ENCODE data around the gene ABHD10.

ABHD10 gene

DNA sequence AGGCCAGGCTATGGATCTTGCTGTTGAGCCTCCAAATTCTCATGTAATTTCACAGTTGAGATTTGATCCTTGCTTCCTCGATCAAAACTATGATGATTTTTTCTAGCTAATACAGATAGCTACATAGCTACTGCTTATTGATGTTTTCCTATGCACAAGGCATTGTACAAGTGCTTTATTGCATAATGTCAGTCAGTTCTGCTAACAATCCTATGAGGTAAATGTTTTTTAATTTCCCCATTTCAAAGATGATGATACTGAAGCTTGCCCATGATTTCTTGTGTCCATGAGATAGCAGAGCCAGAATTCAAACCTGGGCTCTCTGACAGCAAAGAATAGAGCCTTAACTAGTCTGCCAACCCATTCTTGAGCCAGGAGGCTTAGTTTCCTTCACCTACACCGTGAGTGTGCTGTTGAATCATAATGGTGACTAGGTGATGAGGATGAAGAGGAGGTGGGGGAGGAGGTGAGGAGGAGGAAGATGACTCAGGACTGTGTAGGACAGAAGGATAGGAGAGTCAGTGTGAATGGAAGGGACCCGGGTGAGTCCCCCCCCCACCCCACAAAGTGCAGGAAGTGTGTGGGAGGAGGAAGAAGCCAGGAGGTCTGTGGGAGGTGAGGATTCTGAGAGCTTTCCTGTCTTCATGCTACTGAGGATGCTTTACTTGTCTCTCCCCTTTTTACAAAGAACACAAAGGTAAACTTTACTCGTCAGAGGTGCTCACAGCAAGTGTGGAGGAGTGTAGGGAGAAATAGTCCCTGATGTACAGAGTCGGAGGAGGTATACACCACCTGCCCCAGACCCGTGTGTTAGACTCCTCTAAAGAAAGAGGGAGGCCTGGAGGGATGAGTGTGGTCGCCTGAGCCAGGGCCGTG lies 23.5 kb downstream of the ABHD10 start:
- no peak for TF ChIP-seq CTCF (IDR thresholded peaks at IDR 0.05; ENCODE audit: control extremely low read depth, extremely low read depth, low read depth, missing control alignments)
- DNase-seq (ENCODE audit: extremely low spot score), result no peak
- CTCF ChIA-PET, result interaction anchor here (0.9 to 20.7 kb wide), 5 partner anchors 9 to 41 kb away, joined by 3 to 383 read pairs (median 21); no protein-coding TSS in a partner anchor
- POLR2A ChIA-PET, result no interaction called here

GRCh38 chr3:112003321-112004080 lies 24.7 kb downstream of the ABHD10 start:
- no peak for TF ChIP-seq CTCF (IDR thresholded peaks at IDR 0.05; ENCODE audit: control extremely low read depth, extremely low read depth, low read depth, missing control alignments)
- POLR2A ChIA-PET, result no interaction called here
- CTCF ChIA-PET, result interaction anchor here (1.4 to 20.7 kb wide), 7 partner anchors 9 to 40 kb away, joined by 3 to 383 read pairs (median 6); no protein-coding TSS in a partner anchor

GRCh38 chr3:112004187-112004586 lies 25.4 kb downstream of the ABHD10 start:
- POLR2A ChIA-PET, result no interaction called here
- CTCF ChIA-PET, result interaction anchor here (1.4 to 20.7 kb wide), 6 partner anchors 8 to 39 kb away, joined by 3 to 383 read pairs (median 13); no protein-coding TSS in a partner anchor
- no peak for DNase-seq (ENCODE audit: extremely low spot score)
- no peak for TF ChIP-seq CTCF (IDR thresholded peaks at IDR 0.05; ENCODE audit: control extremely low read depth, extremely low read depth, low read depth, missing control alignments)

More at GRCh38 chr3:112003321-112004080, 24.7 kb downstream of the ABHD10 start:
- DNase-seq (ENCODE audit: extremely low spot score), result no peak

DNA sequence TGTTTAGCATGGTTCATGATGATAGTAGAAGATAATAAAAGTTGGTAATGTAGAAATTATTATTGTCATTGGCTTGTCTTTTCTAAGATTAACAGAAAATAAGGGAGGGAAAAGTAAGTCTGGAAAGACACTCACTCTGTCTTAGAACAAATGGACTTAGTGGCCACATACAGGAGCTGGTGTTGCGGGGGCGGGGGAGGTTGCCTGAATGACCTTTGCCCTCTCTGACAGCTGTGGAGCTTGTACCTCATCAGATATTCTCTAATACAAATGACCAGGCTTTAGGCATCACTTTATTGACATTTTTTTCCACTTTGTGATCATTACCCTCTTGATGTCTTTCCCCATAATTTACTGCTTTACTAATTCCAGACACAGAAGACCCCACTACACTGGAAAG lies 25.8 kb downstream of the ABHD10 start:
- DNase-seq (ENCODE audit: extremely low spot score), result no peak
- TF ChIP-seq CTCF (IDR thresholded peaks at IDR 0.05; ENCODE audit: control extremely low read depth, extremely low read depth, low read depth, missing control alignments), result no peak
- ChIA-PET CTCF (interaction anchor here (1.4 to 20.7 kb wide), 4 partner anchors 8 to 38 kb away, joined by 3 to 383 read pairs (median 12); no protein-coding TSS in a partner anchor), POLR2A (no interaction called here)

DNA sequence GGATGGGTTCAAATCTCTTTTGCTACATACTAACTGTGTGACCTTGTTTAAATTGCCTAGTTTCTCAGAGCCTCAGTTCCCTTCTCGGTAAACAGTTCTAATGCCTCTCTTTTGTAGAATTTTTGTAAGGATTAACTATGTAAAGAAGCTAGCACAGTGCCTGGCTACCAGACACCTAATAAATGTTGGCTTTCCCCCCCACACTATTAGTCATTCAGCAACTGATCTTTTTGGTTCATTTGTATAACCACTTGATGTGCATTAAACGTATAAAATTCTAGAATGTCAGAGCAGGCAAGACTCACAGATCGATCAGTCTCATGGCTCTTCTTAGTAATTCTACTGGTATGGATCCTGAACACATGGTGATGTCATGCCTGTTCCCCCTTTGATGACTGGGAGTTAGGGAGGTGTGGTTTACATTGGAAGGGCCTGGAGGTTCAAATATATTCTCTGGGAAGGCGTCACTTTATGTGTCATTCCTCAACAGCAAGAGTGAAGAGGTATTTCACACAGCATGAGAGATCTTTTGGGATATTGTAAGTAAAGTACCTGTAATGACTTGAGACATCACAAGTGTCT lies 26.4 kb downstream of the ABHD10 start:
- DNase-seq (ENCODE audit: extremely low spot score), result no peak
- no peak for TF ChIP-seq CTCF (IDR thresholded peaks at IDR 0.05; ENCODE audit: control extremely low read depth, extremely low read depth, low read depth, missing control alignments)
- ChIA-PET CTCF (interaction anchor here (1.4 to 20.7 kb wide), 5 partner anchors 7 to 38 kb away, joined by 3 to 383 read pairs (median 21); partner anchors contain the start of gene TAGLN3), POLR2A (no interaction called here)

DNA sequence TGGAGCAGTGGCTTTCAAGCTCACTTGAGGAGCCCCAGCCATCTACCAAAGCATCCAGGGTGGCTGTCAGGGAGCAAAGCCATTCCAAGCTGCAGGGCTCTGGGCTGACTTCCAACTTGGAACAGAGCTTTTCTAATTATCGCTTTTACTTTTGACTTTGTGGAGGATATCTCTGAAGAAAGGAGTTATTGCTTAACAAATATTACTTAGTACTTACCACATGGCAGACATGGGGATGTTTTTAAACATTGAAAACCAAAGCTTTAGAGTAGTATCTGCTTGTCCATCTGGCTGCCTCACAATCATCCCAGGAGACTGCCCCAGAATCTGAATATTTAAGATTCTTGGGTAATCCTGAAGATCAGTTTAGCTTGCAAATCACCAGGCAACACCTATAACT lies 28.8 kb downstream of the ABHD10 start:
- CTCF ChIA-PET, result interaction anchor here (1.0 to 13.8 kb wide), 8 partner anchors 12 to 338 kb away, joined by 3 to 383 read pairs (median 4); partner anchors contain the start of genes ABHD10 and TAGLN3
- no peak for DNase-seq (ENCODE audit: extremely low spot score)
- TF ChIP-seq CTCF (IDR thresholded peaks at IDR 0.05; ENCODE audit: control extremely low read depth, extremely low read depth, low read depth, missing control alignments), result no peak
- POLR2A ChIA-PET, result no interaction called here

Data from GM10248 (cell line).